Tibial nerve (tissue), 4 donors: ENCODE results near the gene SS18.

Experiments used
- CTCF ChIP-seq, 5 experiments: fragments of 200-600 bp in 3 of 5; fragments of 450-650 bp in 2 of 5; sonication (generic) in 3 of 5; IDR thresholded peaks; one replicate each; pipeline ENCODE4 v1.5.1; 2016 to 2019; ENCODE audit warnings: antibody characterized with exemption in 5 of 5, mild to moderate bottlenecking in 3 of 5, moderate library complexity in 2 of 5
- EP300 ChIP-seq, 2 donors: sonication (generic); formaldehyde crosslinking; IDR thresholded peaks; one replicate each; pipeline ENCODE4 v1.6.1; 2017; ENCODE audit warnings: antibody characterized with exemption in 2 of 2, mild to moderate bottlenecking in 1 of 2

- no peak for TF ChIP-seq EP300 (IDR thresholded peaks at IDR 0.05)
- TF ChIP-seq CTCF (IDR thresholded peaks at IDR 0.05): no peak
These were observed 902 bp downstream of the SS18 start for GRCh38 chr18:26089293-26090129.
